Neural progenitor cell (in vitro differentiated cells): ENCODE data around the gene FOXO1.

Experiments
- EZH2 ChIP-seq: fragments of 200-600 bp; sonication (generic); IDR thresholded peaks from 2 replicates; pipeline ENCODE4 v1.6.1; 2017; ENCODE audit warnings: antibody characterized with exemption, mild to moderate bottlenecking, moderate library complexity
- TF ChIP-seq, protein P1 (sequence below): fragments of 200-600 bp; sonication (generic); IDR thresholded peaks from 2 replicates; pipeline ENCODE4 v1.5.1; 2017; ENCODE audit warnings: antibody characterized with exemption, mild to moderate bottlenecking

DNA sequence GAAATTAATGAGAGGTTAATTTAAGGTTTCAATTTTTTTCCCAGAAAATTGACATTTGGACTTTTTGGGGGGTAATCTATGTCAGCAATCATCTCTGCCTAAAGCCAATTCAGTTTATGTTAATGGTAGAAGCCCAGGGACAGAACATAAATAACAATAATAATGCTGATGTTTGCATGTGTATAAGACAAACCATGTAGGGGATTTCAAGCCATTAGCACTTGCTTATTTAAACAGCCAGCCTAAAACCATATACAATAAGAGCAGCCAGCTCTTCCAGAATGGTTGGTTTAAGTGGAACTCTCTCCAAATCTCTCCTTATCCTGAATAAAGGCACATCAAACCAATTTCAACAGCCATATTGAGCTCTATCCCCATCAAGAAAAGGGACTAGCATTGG lies 7.0 kb upstream of the FOXO1 start:
- TF ChIP-seq, protein P1, sequence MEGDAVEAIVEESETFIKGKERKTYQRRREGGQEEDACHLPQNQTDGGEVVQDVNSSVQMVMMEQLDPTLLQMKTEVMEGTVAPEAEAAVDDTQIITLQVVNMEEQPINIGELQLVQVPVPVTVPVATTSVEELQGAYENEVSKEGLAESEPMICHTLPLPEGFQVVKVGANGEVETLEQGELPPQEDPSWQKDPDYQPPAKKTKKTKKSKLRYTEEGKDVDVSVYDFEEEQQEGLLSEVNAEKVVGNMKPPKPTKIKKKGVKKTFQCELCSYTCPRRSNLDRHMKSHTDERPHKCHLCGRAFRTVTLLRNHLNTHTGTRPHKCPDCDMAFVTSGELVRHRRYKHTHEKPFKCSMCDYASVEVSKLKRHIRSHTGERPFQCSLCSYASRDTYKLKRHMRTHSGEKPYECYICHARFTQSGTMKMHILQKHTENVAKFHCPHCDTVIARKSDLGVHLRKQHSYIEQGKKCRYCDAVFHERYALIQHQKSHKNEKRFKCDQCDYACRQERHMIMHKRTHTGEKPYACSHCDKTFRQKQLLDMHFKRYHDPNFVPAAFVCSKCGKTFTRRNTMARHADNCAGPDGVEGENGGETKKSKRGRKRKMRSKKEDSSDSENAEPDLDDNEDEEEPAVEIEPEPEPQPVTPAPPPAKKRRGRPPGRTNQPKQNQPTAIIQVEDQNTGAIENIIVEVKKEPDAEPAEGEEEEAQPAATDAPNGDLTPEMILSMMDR, result no peak
- TF ChIP-seq EZH2, result no peak
